PFSK-1 (cell line): ENCODE results near the gene TUBA8.

ENCODE experiments used
- FOXP2 ChIP-seq: optimal IDR thresholded peaks from 2 replicates; pipeline ENCODE3; 2011; ENCODE audit warnings: borderline replicate concordance, control low read depth, inconsistent platforms; ENCODE audit not compliant: insufficient read depth; ENCODE audit errors: extremely low read length, extremely low read depth
- POLR2AphosphoS5 ChIP-seq: IDR thresholded peaks from 2 replicates; pipeline ENCODE4 v1.6.1; 2012; ENCODE audit warnings: low read depth, mild to moderate bottlenecking, control low read depth, low read length, moderate library complexity
- REST ChIP-seq, 2 experiments: IDR thresholded peaks; 2 replicates each; pipeline versions ENCODE4 v1.6.1 to v1.8.0; 2011 to 2012; ENCODE audit warnings: low read depth in 2 of 2, low read length in 2 of 2, control low read depth in 1 of 2, inconsistent platforms in 1 of 2, mild to moderate bottlenecking in 1 of 2, moderate library complexity in 1 of 2; ENCODE audit not compliant: insufficient read depth in 1 of 2
- SIN3A ChIP-seq: IDR thresholded peaks from 2 replicates; pipeline ENCODE4 v1.6.1; 2012; ENCODE audit warnings: mild to moderate bottlenecking, low read length, moderate library complexity, borderline replicate concordance; ENCODE audit not compliant: insufficient read depth
- TAF1 ChIP-seq: IDR thresholded peaks from 2 replicates; pipeline ENCODE4 v1.6.1; 2012; ENCODE audit warnings: low read length, control low read depth, borderline replicate concordance; ENCODE audit not compliant: insufficient read depth

TUBA8 gene

GRCh38 chr22:18073467-18073866 lies 37.1 kb upstream of the TUBA8 start:
- TF ChIP-seq TAF1 (no peak), POLR2AphosphoS5 (no peak), REST (IDR thresholded peaks at IDR 0.05; ENCODE audit: insufficient read depth in 1 of 2, low read depth in 2 of 2, low read length in 2 of 2) (no peak), FOXP2 (no peak), SIN3A (no peak)

- TF ChIP-seq FOXP2, result no peak
- no peak for TF ChIP-seq REST (IDR thresholded peaks at IDR 0.05; ENCODE audit: insufficient read depth in 1 of 2, low read depth in 2 of 2, low read length in 2 of 2)
- no peak for TF ChIP-seq TAF1
- no peak for TF ChIP-seq SIN3A
- TF ChIP-seq POLR2AphosphoS5, result no peak
Measured at GRCh38 chr22:18075101-18075719, 35.4 kb upstream of the TUBA8 start.

GRCh38 chr22:18075720-18076497 lies 34.7 kb upstream of the TUBA8 start:
- TF ChIP-seq SIN3A (no peak), TAF1 (no peak), REST (IDR thresholded peaks at IDR 0.05; ENCODE audit: insufficient read depth in 1 of 2, low read depth in 2 of 2, low read length in 2 of 2) (no peak), FOXP2 (no peak), POLR2AphosphoS5 (no peak)

GRCh38 chr22:18077087-18077638 lies 33.4 kb upstream of the TUBA8 start:
- TF ChIP-seq POLR2AphosphoS5 (no peak), FOXP2 (no peak), SIN3A (no peak), REST (IDR thresholded peaks at IDR 0.05; ENCODE audit: insufficient read depth in 1 of 2, low read depth in 2 of 2, low read length in 2 of 2) (no peak)
